Measurements from ENCODE around the gene CRMP1.

The CRMP1 gene

GRCh38 chr4:5785806-5786680 lies 106.8 kb downstream of the CRMP1 start:
- H3K4me1 ChIP-seq (ENCODE audit: insufficient read depth, insufficient read length) = peaks cover 3% of the 10 kb centered on the region
- peaks cover 36% of the 10 kb centered on the region for H3K36me3 ChIP-seq (ENCODE audit: insufficient read depth, insufficient read length, low read length)
- no peaks in the 10 kb centered on the region; the same call in 1 of the 2 replicates for H3K9me3 ChIP-seq (ENCODE audit: insufficient read depth, low read length)
- H3K9ac ChIP-seq (ENCODE audit: insufficient read length, low read depth) = no peak overlapping the region
- no peaks in the 10 kb centered on the region for H3K27me3 ChIP-seq (ENCODE audit: insufficient read depth, insufficient read length)
- no peak for DNase-seq (ENCODE audit: low read depth, low spot score)
- no peak overlapping the region for H3K4me3 ChIP-seq (ENCODE audit: insufficient read length, low read depth)
- TF ChIP-seq SUZ12 (IDR thresholded peaks at IDR 0.05; ENCODE audit: extremely low read depth, insufficient read depth, insufficient read length) (no peak), YY1 (IDR thresholded peaks at IDR 0.05; ENCODE audit: insufficient read depth, insufficient read length) (no peak), ZNF274 (IDR thresholded peaks at IDR 0.05; ENCODE audit: low read depth, low read length) (no peak)

DNA sequence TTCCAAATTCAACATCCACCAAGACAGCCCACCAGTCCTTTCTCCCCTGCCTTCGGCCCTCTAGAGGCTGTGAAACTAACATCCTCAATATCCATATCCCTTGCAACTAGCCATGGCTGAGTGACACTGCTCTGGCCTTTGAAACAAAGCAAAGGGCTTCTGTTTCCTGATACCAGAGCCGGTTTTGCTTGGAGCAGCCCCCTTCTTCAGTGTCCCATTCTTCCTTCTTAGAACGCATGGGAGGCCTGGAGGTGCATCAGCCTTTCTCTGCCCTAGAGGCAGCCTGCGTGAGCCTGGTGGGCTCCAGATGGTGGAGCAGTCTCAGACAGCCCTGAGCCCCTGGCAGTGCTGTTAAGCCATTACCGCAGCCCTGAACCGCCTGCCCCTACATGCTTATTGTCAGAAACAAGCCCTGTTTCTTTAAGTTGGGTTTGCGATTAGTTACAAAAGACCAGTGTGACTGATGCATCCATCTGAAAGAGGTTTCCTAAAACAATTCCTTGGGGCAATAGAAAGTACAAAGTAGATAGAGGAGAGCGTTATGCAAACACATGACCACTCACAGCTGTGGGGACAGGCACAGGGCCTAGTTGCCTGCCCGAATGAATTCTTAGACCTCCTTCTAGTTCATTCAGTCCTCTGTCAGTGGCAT lies 107.8 kb downstream of the CRMP1 start:
- no peak for DNase-seq (ENCODE audit: low read depth, low spot score)
- Histone ChIP-seq H3K36me3 (ENCODE audit: insufficient read depth, insufficient read length, low read length) (peaks cover 36% of the 10 kb centered on the region), H3K27me3 (ENCODE audit: insufficient read depth, insufficient read length) (no peaks in the 10 kb centered on the region), H3K4me3 (ENCODE audit: insufficient read length, low read depth) (no peak overlapping the region), H3K9ac (ENCODE audit: insufficient read length, low read depth) (no peak overlapping the region), H3K9me3 (ENCODE audit: insufficient read depth, low read length) (no peaks in the 10 kb centered on the region; the same call in 1 of the 2 replicates), H3K4me1 (ENCODE audit: insufficient read depth, insufficient read length) (peaks cover 3% of the 10 kb centered on the region)
- TF ChIP-seq SUZ12 (IDR thresholded peaks at IDR 0.05; ENCODE audit: extremely low read depth, insufficient read depth, insufficient read length) (no peak), YY1 (IDR thresholded peaks at IDR 0.05; ENCODE audit: insufficient read depth, insufficient read length) (no peak), ZNF274 (IDR thresholded peaks at IDR 0.05; ENCODE audit: low read depth, low read length) (no peak)

GRCh38 chr4:5784021-5784420 lies 108.9 kb downstream of the CRMP1 start:
- no peak overlapping the region for H3K9ac ChIP-seq (ENCODE audit: insufficient read length, low read depth)
- TF ChIP-seq YY1 (IDR thresholded peaks at IDR 0.05; ENCODE audit: insufficient read depth, insufficient read length) (no peak), SUZ12 (IDR thresholded peaks at IDR 0.05; ENCODE audit: extremely low read depth, insufficient read depth, insufficient read length) (no peak), ZNF274 (IDR thresholded peaks at IDR 0.05; ENCODE audit: low read depth, low read length) (no peak)
- H3K4me1 ChIP-seq (ENCODE audit: insufficient read depth, insufficient read length) = peaks cover 3% of the 10 kb centered on the region
- H3K27me3 ChIP-seq (ENCODE audit: insufficient read depth, insufficient read length) = no peaks in the 10 kb centered on the region
- no peak for DNase-seq (ENCODE audit: low read depth, low spot score)
- H3K9me3 ChIP-seq (ENCODE audit: insufficient read depth, low read length) = no peaks in the 10 kb centered on the region; the same call in 1 of the 2 replicates
- H3K36me3 ChIP-seq (ENCODE audit: insufficient read depth, insufficient read length, low read length) = peaks cover 32% of the 10 kb centered on the region
- H3K4me3 ChIP-seq (ENCODE audit: insufficient read length, low read depth) = no peak overlapping the region

DNA sequence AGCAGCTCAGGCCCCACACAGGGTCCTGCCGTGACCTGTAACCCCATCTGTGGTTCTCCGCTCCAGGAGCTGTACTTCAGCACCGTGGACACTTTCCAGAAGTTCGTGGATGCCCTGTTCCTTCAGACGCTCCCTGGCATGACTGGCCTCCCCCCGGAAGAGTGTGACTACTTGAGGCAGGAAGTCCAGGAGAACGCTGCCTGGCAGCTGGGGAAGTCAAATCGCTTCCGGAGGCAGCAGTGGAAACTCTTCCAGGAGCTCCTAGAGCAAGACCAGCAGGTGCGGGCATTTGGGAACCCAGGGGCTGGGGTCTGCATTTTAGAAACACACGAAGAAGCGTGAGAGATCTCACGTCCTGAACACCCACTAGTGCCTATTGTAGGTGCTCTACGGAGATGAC lies 109.4 kb downstream of the CRMP1 start:
- Histone ChIP-seq H3K27me3 (ENCODE audit: insufficient read depth, insufficient read length) (no peaks in the 10 kb centered on the region), H3K9me3 (ENCODE audit: insufficient read depth, low read length) (no peaks in the 10 kb centered on the region; the same call in 1 of the 2 replicates), H3K4me1 (ENCODE audit: insufficient read depth, insufficient read length) (peaks cover 3% of the 10 kb centered on the region), H3K9ac (ENCODE audit: insufficient read length, low read depth) (no peak overlapping the region), H3K36me3 (ENCODE audit: insufficient read depth, insufficient read length, low read length) (peaks cover 28% of the 10 kb centered on the region), H3K4me3 (ENCODE audit: insufficient read length, low read depth) (no peak overlapping the region)
- TF ChIP-seq ZNF274 (IDR thresholded peaks at IDR 0.05; ENCODE audit: low read depth, low read length) (no peak), SUZ12 (IDR thresholded peaks at IDR 0.05; ENCODE audit: extremely low read depth, insufficient read depth, insufficient read length) (no peak), YY1 (IDR thresholded peaks at IDR 0.05; ENCODE audit: insufficient read depth, insufficient read length) (no peak)
- DNase-seq (ENCODE audit: low read depth, low spot score) = no peak

DNA sequence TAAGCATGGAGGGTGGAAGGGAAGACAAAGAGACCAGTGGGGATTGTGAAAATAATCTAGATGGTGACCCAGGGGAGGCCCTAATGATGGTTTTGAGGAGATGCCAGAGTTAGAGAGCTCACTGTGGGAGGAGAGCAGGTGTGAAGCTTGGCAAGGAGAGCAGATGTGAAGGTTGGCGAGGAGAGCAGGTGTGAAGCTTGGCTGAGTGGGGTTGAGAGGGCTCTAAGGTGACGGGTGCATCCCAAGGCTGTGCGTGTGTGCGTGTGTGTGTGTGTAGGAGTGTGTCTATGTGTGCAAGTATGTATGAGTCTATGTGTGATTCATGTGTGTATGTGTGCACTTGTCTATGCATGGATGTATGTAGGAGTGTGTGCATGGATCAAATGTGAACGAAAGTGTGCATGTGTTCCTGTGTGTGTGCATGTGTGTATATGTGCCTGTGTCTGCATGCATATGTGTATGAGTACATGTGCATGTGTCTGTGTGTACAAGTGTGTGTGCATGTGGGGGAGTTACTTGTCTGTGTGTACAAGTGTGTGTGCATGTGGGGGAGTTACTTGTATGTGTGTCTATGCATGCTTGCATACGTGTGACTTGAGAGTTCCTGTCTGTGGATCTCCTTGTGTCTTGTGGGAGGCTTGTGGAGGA lies 109.9 kb downstream of the CRMP1 start:
- DNase-seq (ENCODE audit: low read depth, low spot score) = no peak
- Histone ChIP-seq H3K4me1 (ENCODE audit: insufficient read depth, insufficient read length) (peaks cover 3% of the 10 kb centered on the region), H3K9ac (ENCODE audit: insufficient read length, low read depth) (no peak overlapping the region), H3K9me3 (ENCODE audit: insufficient read depth, low read length) (no peaks in the 10 kb centered on the region), H3K4me3 (ENCODE audit: insufficient read length, low read depth) (no peak overlapping the region), H3K36me3 (ENCODE audit: insufficient read depth, insufficient read length, low read length) (peaks cover 22% of the 10 kb centered on the region), H3K27me3 (ENCODE audit: insufficient read depth, insufficient read length) (no peaks in the 10 kb centered on the region)
- TF ChIP-seq ZNF274 (IDR thresholded peaks at IDR 0.05; ENCODE audit: low read depth, low read length) (no peak), YY1 (IDR thresholded peaks at IDR 0.05; ENCODE audit: insufficient read depth, insufficient read length) (no peak), SUZ12 (IDR thresholded peaks at IDR 0.05; ENCODE audit: extremely low read depth, insufficient read depth, insufficient read length) (no peak)

DNA sequence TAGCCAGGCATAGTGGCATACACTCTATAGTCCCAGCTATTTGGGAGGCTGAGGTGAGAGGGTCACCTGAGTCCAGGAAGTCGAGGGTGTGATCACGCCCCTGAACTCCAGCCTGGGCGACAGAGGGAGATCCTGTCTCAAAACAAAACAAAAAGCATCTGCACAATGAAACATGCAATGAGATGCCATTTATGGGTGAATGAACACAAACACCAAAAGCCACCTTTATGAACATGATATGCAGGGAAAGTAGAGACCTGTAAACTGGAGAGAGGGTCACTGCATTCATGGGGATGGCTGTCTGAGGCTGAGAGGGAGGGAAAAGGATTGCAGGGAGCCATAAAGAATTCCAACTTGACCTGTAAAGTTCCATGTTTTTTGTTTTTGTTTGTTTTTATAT lies 111.2 kb downstream of the CRMP1 start:
- Histone ChIP-seq H3K27me3 (ENCODE audit: insufficient read depth, insufficient read length) (no peaks in the 10 kb centered on the region), H3K9ac (ENCODE audit: insufficient read length, low read depth) (no peak overlapping the region), H3K4me1 (ENCODE audit: insufficient read depth, insufficient read length) (peaks cover 3% of the 10 kb centered on the region), H3K4me3 (ENCODE audit: insufficient read length, low read depth) (no peak overlapping the region), H3K36me3 (ENCODE audit: insufficient read depth, insufficient read length, low read length) (peaks cover 18% of the 10 kb centered on the region), H3K9me3 (ENCODE audit: insufficient read depth, low read length) (peaks cover 8% of the 10 kb centered on the region)
- TF ChIP-seq ZNF274 (IDR thresholded peaks at IDR 0.05; ENCODE audit: low read depth, low read length) = no peak
- TF ChIP-seq YY1 (IDR thresholded peaks at IDR 0.05; ENCODE audit: insufficient read depth, insufficient read length) = no peak
- no peak for TF ChIP-seq SUZ12 (IDR thresholded peaks at IDR 0.05; ENCODE audit: extremely low read depth, insufficient read depth, insufficient read length)
- no peak for DNase-seq (ENCODE audit: low read depth, low spot score)

All from NT2/D1 (cell line).